Upper lobe of left lung (tissue), 6 donors: ENCODE data around the gene TRPM5. TPM values are rescaled to one million over a fixed set of nuclear protein-coding genes. Genes with fewer than 3 reads are reported as not detected.

Experiments
- ATAC-seq, 2 donors: fragments of 200-7000 bp; cut with Tn5 transposase; one replicate each; pipeline ENCODE4 v1.9.1; 2022; ENCODE audit warnings: mild to moderate bottlenecking in 2 of 2, moderate library complexity in 2 of 2; ENCODE audit not compliant: low FRiP score in 2 of 2
- DNase-seq, 2 donors: peaks; one replicate each; pipeline ENCODE4 v3.0.0-alpha.2; 2019 to 2020
- H3K27ac ChIP-seq, 4 donors: fragments of 200-600 bp; sonication (generic); one replicate each; pipeline ENCODE4 v1.5.1; 2016 to 2019
- H3K27me3 ChIP-seq, 4 donors: fragments of 200-600 bp; sonication (generic); one replicate each; pipeline ENCODE4 v1.5.1; 2017 to 2019
- H3K36me3 ChIP-seq, 4 donors: fragments of 200-600 bp; sonication (generic); one replicate each; pipeline ENCODE4 v1.5.1; 2016 to 2019
- H3K4me1 ChIP-seq, 4 donors: fragments of 200-600 bp; sonication (generic); one replicate each; pipeline ENCODE4 v1.5.1; 2018 to 2019
- H3K4me3 ChIP-seq, 4 donors: fragments of 200-600 bp; sonication (generic); one replicate each; pipeline ENCODE4 v1.5.1; 2017 to 2019; ENCODE audit warnings: mild to moderate bottlenecking in 2 of 4, moderate library complexity in 1 of 4
- H3K9me3 ChIP-seq, 4 donors: fragments of 200-600 bp; sonication (generic); one replicate each; pipeline ENCODE4 v1.5.1; 2018 to 2019
- CTCF ChIP-seq, 6 experiments: fragments of 450-650 bp in 4 of 6; fragments of 200-600 bp in 2 of 6; sonication (generic) in 2 of 6; IDR thresholded peaks; one replicate each; pipeline ENCODE4 v1.5.1; 2016 to 2019; ENCODE audit warnings: antibody characterized with exemption in 6 of 6
- EP300 ChIP-seq, 4 donors: sonication (generic); formaldehyde crosslinking; IDR thresholded peaks; one replicate each; pipeline ENCODE4 v1.5.1; 2017; ENCODE audit warnings: antibody characterized with exemption in 4 of 4, control low read depth in 2 of 4
- POLR2A ChIP-seq, 4 donors: fragments of 450-650 bp; IDR thresholded peaks; one replicate each; pipeline ENCODE4 v1.5.1; 2016 to 2017; ENCODE audit warnings: antibody characterized with exemption in 4 of 4, mild to moderate bottlenecking in 2 of 4
- POLR2AphosphoS5 ChIP-seq, 2 donors: sonication (generic); formaldehyde crosslinking; IDR thresholded peaks; one replicate each; pipeline ENCODE4 v1.5.1; 2017; ENCODE audit warnings: antibody characterized with exemption in 2 of 2
- WGBS, 2 donors: methylation state at CpG; one replicate each; pipeline ENCODE4 v1.1.5; 2017 to 2018; 5-methylcytosine and 5-hydroxymethylcytosine counted together
- total RNA-seq, 6 donors: library from RNA; depleted of rRNA in 4 of 6; stranded (reverse); fragments of >200 nt in 4 of 6; gene quantifications; one replicate each; pipeline versions ENCODE4 v1.1.0 to v1.2.1, GENCODE V29; 2016 to 2021
- donor health status: DM: no; HTN: no; CAD: no; lungs with moderate emphysema.
- donor health status: DM: no; HTN: yes; CAD: no; lungs with severe emphysema.

The TRPM5 gene
- total RNA-seq, 6 donors from 2014 or later: not detected

DNA sequence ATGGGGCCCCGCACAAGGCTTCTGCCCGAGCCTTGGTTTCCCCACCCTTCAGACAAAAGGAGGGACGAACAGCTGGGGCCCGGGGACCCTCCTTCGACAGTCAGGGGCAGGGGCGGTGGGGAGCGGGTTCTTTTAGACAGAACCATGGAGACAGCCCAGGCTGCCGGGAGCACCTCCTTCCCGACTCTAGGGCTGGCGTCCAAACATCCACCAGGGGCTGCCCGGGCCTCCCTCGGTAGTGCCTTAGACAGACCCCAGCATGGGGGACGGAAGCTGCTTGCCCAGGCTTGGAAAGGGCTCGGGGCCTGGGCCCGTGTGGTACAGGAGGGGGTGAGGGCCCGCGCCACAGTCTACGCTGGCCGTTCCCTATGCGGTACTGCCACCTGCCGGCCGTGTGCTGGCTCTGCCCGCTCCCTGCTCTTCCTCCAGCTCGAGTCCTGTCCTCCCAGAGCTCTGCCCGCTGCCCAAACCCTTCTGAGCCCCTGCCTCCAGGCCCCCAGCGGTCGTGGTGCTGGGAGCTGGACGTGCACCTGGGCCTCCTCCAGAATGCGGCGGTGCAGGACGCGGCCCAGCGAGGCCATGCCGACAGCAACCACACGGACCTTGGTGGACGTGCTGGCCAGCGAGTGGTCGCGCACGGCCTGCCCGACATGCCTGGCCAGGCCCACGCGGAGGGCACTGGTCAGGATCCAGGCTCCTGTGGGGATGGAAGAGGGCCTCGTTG, 23.6 kb downstream of the TRPM5 start:
- H3K36me3 ChIP-seq: no peaks in the 10 kb centered on the region
- no peak overlapping the region for H3K27ac ChIP-seq
- ATAC-seq: peak; percentile 89 to 95
- peak; percentile 76 to 92 for DNase-seq
- no peaks in the 10 kb centered on the region for H3K27me3 ChIP-seq
- H3K9me3 ChIP-seq: no peaks in the 10 kb centered on the region
- H3K4me3 ChIP-seq: peak overlapping the region in 1 of 4 donors; percentile 11
- WGBS, 2 donors: 41 to 57% methylated on average over 10 to 22 of the region's 44 CpGs
- TF ChIP-seq CTCF (IDR thresholded peaks at IDR 0.05) (peak; percentile 93 to 98 (median 97)), POLR2AphosphoS5 (IDR thresholded peaks at IDR 0.05) (no peak)
- peaks cover 6 to 15% (median 15%) of the 10 kb centered on the region in 4 donors for H3K4me1 ChIP-seq

GRCh38 chr11:2419638-2420501, 24.4 kb downstream of the TRPM5 start:
- peak; percentile 76 to 93 for DNase-seq
- peak; percentile 65 to 87 for ATAC-seq

DNA sequence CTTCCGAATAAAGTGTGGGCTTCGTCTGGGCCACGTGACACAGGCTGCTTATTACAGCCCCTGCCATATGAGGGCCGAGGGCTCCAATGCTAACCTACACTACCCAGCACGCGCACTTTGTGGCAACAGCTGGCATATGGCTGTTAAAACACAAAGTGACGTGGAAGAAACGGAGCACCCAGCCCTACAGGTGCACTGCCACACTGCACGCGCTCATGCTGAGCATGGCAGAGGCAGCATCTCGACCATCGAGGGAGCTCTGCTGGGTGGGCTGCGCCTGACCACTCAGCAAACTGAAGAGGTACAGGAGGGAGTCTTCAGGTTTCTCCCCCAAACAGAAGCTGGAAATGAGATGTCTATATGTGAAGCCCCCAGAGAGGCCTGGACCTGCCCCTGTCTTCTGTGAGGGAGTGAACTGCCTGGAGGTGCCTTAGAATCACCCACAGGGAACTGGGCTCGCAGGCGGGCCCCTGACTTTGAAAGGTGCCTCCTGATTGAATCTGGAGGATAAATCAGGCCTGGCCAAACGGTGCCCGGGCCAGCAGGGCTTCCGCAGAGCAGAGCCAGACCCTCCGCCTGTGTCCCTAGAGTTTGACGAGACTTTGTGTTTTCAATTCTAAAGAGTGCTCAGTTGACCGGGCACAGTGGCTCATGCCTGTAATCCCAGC, 25.5 kb downstream of the TRPM5 start:
- 76 to 83% methylated on average over 13 to 21 of the region's 21 CpGs for WGBS, 2 donors
- no peak for DNase-seq
- H3K27me3 ChIP-seq: no peaks in the 10 kb centered on the region
- H3K36me3 ChIP-seq: no peaks in the 10 kb centered on the region
- no peak overlapping the region for H3K4me3 ChIP-seq
- no peak overlapping the region for H3K27ac ChIP-seq
- TF ChIP-seq POLR2A (IDR thresholded peaks at IDR 0.05) (no peak), POLR2AphosphoS5 (IDR thresholded peaks at IDR 0.05) (no peak), EP300 (IDR thresholded peaks at IDR 0.05) (no peak), CTCF (IDR thresholded peaks at IDR 0.05) (no peak)
- H3K4me1 ChIP-seq: peaks cover 6 to 15% (median 15%) of the 10 kb centered on the region in 4 donors
- no peaks in the 10 kb centered on the region for H3K9me3 ChIP-seq
- ATAC-seq: no peak

More at GRCh38 chr11:2419638-2420501, 24.4 kb downstream of the TRPM5 start:
- TF ChIP-seq POLR2AphosphoS5 (IDR thresholded peaks at IDR 0.05) (no peak), EP300 (IDR thresholded peaks at IDR 0.05) (no peak), POLR2A (IDR thresholded peaks at IDR 0.05) (no peak), CTCF (IDR thresholded peaks at IDR 0.05) (peak; percentile 76 to 85 (median 82))
- no peaks in the 10 kb centered on the region for H3K36me3 ChIP-seq
- no peaks in the 10 kb centered on the region for H3K9me3 ChIP-seq
- WGBS, 2 donors: 38 to 58% methylated on average over 22 to 35 of the region's 36 CpGs
- peak overlapping the region in 1 of 4 donors; percentile 28 for H3K27ac ChIP-seq
- H3K27me3 ChIP-seq: no peaks in the 10 kb centered on the region
- peaks cover 6 to 15% (median 15%) of the 10 kb centered on the region in 4 donors for H3K4me1 ChIP-seq
- no peak overlapping the region for H3K4me3 ChIP-seq

GRCh38 chr11:2417856-2418692, 26.2 kb downstream of the TRPM5 start:
- H3K27me3 ChIP-seq: no peaks in the 10 kb centered on the region
- peak in 1 of 2 donors; percentile 82 for DNase-seq
- H3K36me3 ChIP-seq: no peaks in the 10 kb centered on the region
- no peak for TF ChIP-seq CTCF (IDR thresholded peaks at IDR 0.05)
- TF ChIP-seq POLR2AphosphoS5 (IDR thresholded peaks at IDR 0.05): no peak
- no peak for TF ChIP-seq POLR2A (IDR thresholded peaks at IDR 0.05)
- TF ChIP-seq EP300 (IDR thresholded peaks at IDR 0.05): no peak
- no peaks in the 10 kb centered on the region for H3K9me3 ChIP-seq
- no peak for ATAC-seq
- WGBS, 2 donors: 89 to 100% methylated on average over 1 to 19 of the region's 30 CpGs
- H3K4me3 ChIP-seq: no peak overlapping the region
- H3K4me1 ChIP-seq: peaks cover 6 to 15% (median 15%) of the 10 kb centered on the region in 4 donors
- H3K27ac ChIP-seq: no peak overlapping the region
